Endothelial cell of umbilical vein (primary cell): Measurements from ENCODE around the gene PPP2R5A.

ENCODE experiments used
- FOS ChIP-seq: IDR thresholded peaks from 2 replicates; pipeline ENCODE4 v1.6.1; 2011; ENCODE audit warnings: mild to moderate bottlenecking, low read length, moderate library complexity, borderline replicate concordance; ENCODE audit not compliant: insufficient read depth
- JUN ChIP-seq: IDR thresholded peaks from 2 replicates; pipeline ENCODE4 v1.6.1; 2011; ENCODE audit warnings: borderline replicate concordance, low read depth; ENCODE audit not compliant: insufficient read length, insufficient read depth
- POLR2A ChIP-seq: IDR thresholded peaks from 2 replicates; pipeline ENCODE4 v1.6.1; 2012; ENCODE audit warnings: low read depth, mild to moderate bottlenecking, control low read depth, low read length
- TF ChIP-seq, protein P1 (sequence below): IDR thresholded peaks from 2 replicates; pipeline ENCODE4 v1.6.1; 2011; ENCODE audit not compliant: insufficient read depth, insufficient read length
- TF ChIP-seq, protein P2 (sequence below), 2 donors: IDR thresholded peaks; 1 replicate in 1 of 2; 2 replicates in 1 of 2; pipeline ENCODE4 v1.5.1; 2011; ENCODE audit warnings: low read length in 2 of 2, mild to moderate bottlenecking in 2 of 2, moderate library complexity in 2 of 2, control low read depth in 1 of 2, inconsistent platforms in 1 of 2, low read depth in 1 of 2; ENCODE audit not compliant: insufficient read depth in 1 of 2; ENCODE audit errors: extremely low read depth in 1 of 2

DNA sequence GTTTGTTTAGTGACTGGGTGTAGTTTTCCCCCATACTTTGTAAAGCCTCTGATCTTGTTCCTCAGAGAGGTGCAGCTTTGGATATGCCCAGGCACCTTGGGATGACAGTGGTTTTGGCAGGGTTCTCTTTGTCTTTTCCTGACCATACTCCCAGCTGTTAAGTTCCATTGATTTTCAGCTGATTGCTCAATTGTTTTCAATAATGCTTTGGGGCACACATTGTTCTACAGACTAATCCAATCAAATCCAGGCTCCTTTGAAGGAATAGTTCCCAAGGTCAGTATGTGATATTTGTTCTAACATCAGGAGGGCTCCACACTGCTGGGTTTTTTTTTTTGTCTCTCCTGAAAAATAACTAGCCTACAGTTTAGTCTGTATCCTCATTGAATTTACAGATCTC lies 24.8 kb downstream of the PPP2R5A start:
- TF ChIP-seq, protein P1, sequence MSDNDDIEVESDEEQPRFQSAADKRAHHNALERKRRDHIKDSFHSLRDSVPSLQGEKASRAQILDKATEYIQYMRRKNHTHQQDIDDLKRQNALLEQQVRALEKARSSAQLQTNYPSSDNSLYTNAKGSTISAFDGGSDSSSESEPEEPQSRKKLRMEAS = no peak
- TF ChIP-seq, protein P2, sequence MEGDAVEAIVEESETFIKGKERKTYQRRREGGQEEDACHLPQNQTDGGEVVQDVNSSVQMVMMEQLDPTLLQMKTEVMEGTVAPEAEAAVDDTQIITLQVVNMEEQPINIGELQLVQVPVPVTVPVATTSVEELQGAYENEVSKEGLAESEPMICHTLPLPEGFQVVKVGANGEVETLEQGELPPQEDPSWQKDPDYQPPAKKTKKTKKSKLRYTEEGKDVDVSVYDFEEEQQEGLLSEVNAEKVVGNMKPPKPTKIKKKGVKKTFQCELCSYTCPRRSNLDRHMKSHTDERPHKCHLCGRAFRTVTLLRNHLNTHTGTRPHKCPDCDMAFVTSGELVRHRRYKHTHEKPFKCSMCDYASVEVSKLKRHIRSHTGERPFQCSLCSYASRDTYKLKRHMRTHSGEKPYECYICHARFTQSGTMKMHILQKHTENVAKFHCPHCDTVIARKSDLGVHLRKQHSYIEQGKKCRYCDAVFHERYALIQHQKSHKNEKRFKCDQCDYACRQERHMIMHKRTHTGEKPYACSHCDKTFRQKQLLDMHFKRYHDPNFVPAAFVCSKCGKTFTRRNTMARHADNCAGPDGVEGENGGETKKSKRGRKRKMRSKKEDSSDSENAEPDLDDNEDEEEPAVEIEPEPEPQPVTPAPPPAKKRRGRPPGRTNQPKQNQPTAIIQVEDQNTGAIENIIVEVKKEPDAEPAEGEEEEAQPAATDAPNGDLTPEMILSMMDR (IDR thresholded peaks at IDR 0.05; ENCODE audit: extremely low read depth in 1 of 2, insufficient read depth in 1 of 2, low read depth in 1 of 2, low read length in 2 of 2) = no peak
- TF ChIP-seq JUN (no peak), POLR2A (no peak), FOS (no peak)
